HL-60 (cell line): Measurements from ENCODE around the gene TANK.

ENCODE experiments used
- DNase-seq, 2 experiments: peaks; one replicate each; pipeline ENCODE4 v3.0.0-alpha.2; 2010 to 2020; ENCODE audit warnings: low read depth in 1 of 2, low spot score in 1 of 2
- H3K27ac ChIP-seq: fragments of 250-450 bp; sonication (Bioruptor Pico); replicated peaks from 2 replicates; pipeline ENCODE4 v1.5.1; 2020; ENCODE audit warnings: mild to moderate bottlenecking, moderate library complexity
- H3K27me3 ChIP-seq: fragments of 250-450 bp; sonication (Bioruptor Pico); 2 replicates; pipeline ENCODE4 v1.5.1; 2021; ENCODE audit warnings: mild to moderate bottlenecking, moderate library complexity; ENCODE audit not compliant: insufficient read depth, poor library complexity, severe bottlenecking
- H3K4me3 ChIP-seq: replicated peaks from 2 replicates; pipeline ENCODE4 v1.5.1; 2011; ENCODE audit warnings: mild to moderate bottlenecking, control low read depth, low read length; ENCODE audit not compliant: insufficient read depth
- CTCF ChIP-seq: IDR thresholded peaks from one replicate; pipeline ENCODE4 v1.5.1; 2011; ENCODE audit warnings: low read length, control low read depth, inconsistent platforms; ENCODE audit not compliant: insufficient read depth
- GABPA ChIP-seq: IDR thresholded peaks from 2 replicates; pipeline ENCODE4 v1.6.1; 2012; ENCODE audit warnings: low read depth
- POLR2AphosphoS5 ChIP-seq: IDR thresholded peaks from 2 replicates; pipeline ENCODE4 v1.6.1; 2012; ENCODE audit warnings: low read depth
- REST ChIP-seq: IDR thresholded peaks from 2 replicates; pipeline ENCODE4 v1.6.1; 2012; ENCODE audit warnings: low read depth; ENCODE audit not compliant: insufficient replicate concordance
- SPI1 ChIP-seq: IDR thresholded peaks from 2 replicates; pipeline ENCODE4 v1.6.1; 2012; ENCODE audit warnings: low read depth, mild to moderate bottlenecking, borderline replicate concordance

TANK gene

GRCh38 chr2:161146209-161146775, 13.9 kb upstream of the TANK start:
- Histone ChIP-seq H3K27ac (no peak overlapping the region), H3K27me3 (no peaks in the 10 kb centered on the region), H3K4me3 (no peak overlapping the region)
- TF ChIP-seq GABPA (no peak), REST (no peak), POLR2AphosphoS5 (no peak), CTCF (no peak), SPI1 (no peak)
- DNase-seq, result no peak

GRCh38 chr2:161146996-161147395, 13.2 kb upstream of the TANK start:
- no peak for TF ChIP-seq SPI1
- TF ChIP-seq POLR2AphosphoS5, result no peak
- TF ChIP-seq REST, result no peak
- TF ChIP-seq GABPA, result no peak
- TF ChIP-seq CTCF, result no peak
- no peaks in the 10 kb centered on the region for H3K27me3 ChIP-seq
- DNase-seq, result no peak

GRCh38 chr2:161147856-161148255, 12.4 kb upstream of the TANK start:
- TF ChIP-seq REST (no peak), GABPA (no peak)
- Histone ChIP-seq H3K4me3 (no peak overlapping the region), H3K27me3 (no peaks in the 10 kb centered on the region), H3K27ac (no peak overlapping the region)
- no peak for DNase-seq

More at GRCh38 chr2:161146996-161147395, 13.2 kb upstream of the TANK start:
- H3K27ac ChIP-seq, result no peak overlapping the region
- H3K4me3 ChIP-seq, result no peak overlapping the region
